K562 (cell line): ENCODE measurements around the gene CDKN1B. TPM values are rescaled to one million over a fixed set of nuclear protein-coding genes. Genes with fewer than 3 reads are reported as not detected.
A peak's percentile ranks its signal among the peaks of the same experiment; 100 is the strongest.

ENCODE experiments used
- ATAC-seq: fragments of 200-7000 bp; cut with Tn5 transposase; 3 replicates; pipeline ENCODE4 v1.9.1; 2020; ENCODE audit warnings: moderate library complexity
- BruUV-seq: library from RNA; stranded (reverse); fragments of 400-500 nt; replicated peaks from 2 replicates; lab custom pipeline; 2021; lab: Mats Ljungman, UMichigan
- CTCF ChIA-PET: fragments of 300-600 bp; formaldehyde crosslinking; extraction: SDS; loops from one replicate; lab custom pipeline; 2021; ENCODE audit warnings: low intra/inter-chr PET ratio; lab: Yijun Ruan, JAX
- POLR2A ChIA-PET: fragments of 300-600, 350-650 bp; sonication (Branson Sonifier 250); formaldehyde crosslinking; extraction: SDS; loops from one replicate; lab custom pipeline; 2021; ENCODE audit warnings: antibody characterized with exemption, inconsistent platforms; lab: Yijun Ruan, JAX
- DNase-seq, 4 experiments: peaks; one replicate each; pipeline versions ENCODE4 v3.0.0 to v3.0.0-alpha.2; 2011 to 2018; ENCODE audit warnings: low spot score in 3 of 4, mixed read lengths in 3 of 4; ENCODE audit errors: extremely low read depth in 1 of 4
- FAIRE-seq: peaks from 2 replicates; lab custom pipeline; 2011; peaks lifted over from hg19 to GRCh38; lab: Jason Lieb, UNC
- H2AFZ ChIP-seq: 2 replicates; pipeline ENCODE4 v1.6.0; 2011; ENCODE audit warnings: low read depth, low read length, control low read depth, inconsistent platforms
- H3K27ac ChIP-seq: fragments of 200-600 bp; 3 replicates; pipeline ENCODE4 v1.8.0; 2011; ENCODE audit warnings: low read depth, mild to moderate bottlenecking, control low read depth, inconsistent platforms, low read length, moderate library complexity, mixed read lengths; ENCODE audit errors: extremely low read depth
- H3K27me3 ChIP-seq, 2 experiments: fragments of 300-600 bp in 1 of 2; 2 replicates in 1 of 2; 3 replicates in 1 of 2; pipeline versions ENCODE4 v1.6.0 to v1.8.0; 2011; ENCODE audit warnings: inconsistent platforms in 2 of 2, low read length in 2 of 2, mild to moderate bottlenecking in 1 of 2, mixed read lengths in 1 of 2, moderate library complexity in 1 of 2; ENCODE audit not compliant: control insufficient read depth in 2 of 2, insufficient read depth in 2 of 2
- H3K36me3 ChIP-seq: fragments of 300-600 bp; 3 replicates; pipeline ENCODE4 v1.8.0; 2011; ENCODE audit warnings: mild to moderate bottlenecking, low read length, inconsistent platforms; ENCODE audit not compliant: control insufficient read depth, insufficient read depth
- H3K4me1 ChIP-seq, 2 experiments: fragments of 200-600 bp in 1 of 2; replicated peaks in 1 of 2; 2 replicates in 1 of 2; 3 replicates in 1 of 2; pipeline versions ENCODE4 v1.5.1 to v1.8.0; 2011; ENCODE audit warnings: inconsistent platforms in 2 of 2, low read length in 2 of 2, mild to moderate bottlenecking in 1 of 2, mixed read lengths in 1 of 2, moderate library complexity in 1 of 2; ENCODE audit not compliant: control insufficient read depth in 2 of 2, insufficient read depth in 2 of 2
- H3K4me2 ChIP-seq: 2 replicates; pipeline ENCODE4 v1.6.1; 2011; ENCODE audit warnings: low read length, control low read depth, inconsistent platforms, mixed read lengths; ENCODE audit not compliant: insufficient read depth
- H3K4me3 ChIP-seq: fragments of 200-600 bp; sonication (generic), shearing (Covaris generic); 2 replicates; pipeline ENCODE4 v1.5.1; 2016; ENCODE audit warnings: control low read depth, inconsistent platforms
- H3K79me2 ChIP-seq: fragments of 200-600 bp; 3 replicates; pipeline ENCODE4 v1.8.0; 2011; ENCODE audit warnings: low read length, inconsistent platforms; ENCODE audit not compliant: control insufficient read depth, insufficient read depth
- H3K9ac ChIP-seq, 2 experiments: 2 replicates each; pipeline versions ENCODE4 v1.6.0 to v1.6.1; 2011; ENCODE audit warnings: low read depth in 2 of 2, low read length in 2 of 2, control low read depth in 1 of 2, inconsistent platforms in 1 of 2, mild to moderate bottlenecking in 1 of 2, mixed read lengths in 1 of 2; ENCODE audit not compliant: insufficient read depth in 1 of 2
- H3K9me1 ChIP-seq: one replicate; pipeline ENCODE4 v1.6.0; 2011; ENCODE audit warnings: inconsistent platforms, mild to moderate bottlenecking, low read length, moderate library complexity; ENCODE audit not compliant: control insufficient read depth, insufficient read depth
- H3K9me3 ChIP-seq: replicated peaks from 2 replicates; pipeline ENCODE4 v1.5.1; 2011; ENCODE audit warnings: low read depth, low read length, inconsistent platforms; ENCODE audit not compliant: control insufficient read depth, insufficient read depth
- H4K20me1 ChIP-seq: replicated peaks from 2 replicates; pipeline ENCODE4 v1.6.1; 2011; ENCODE audit warnings: low read length, inconsistent platforms, mixed read lengths; ENCODE audit not compliant: control insufficient read depth, insufficient read depth
- BDP1 ChIP-seq: IDR thresholded peaks from 3 replicates; pipeline ENCODE4 v1.6.1; 2011; ENCODE audit not compliant: insufficient read length, insufficient read depth
- CHD4 ChIP-seq: fragments of 200-600 bp; sonication (generic); IDR thresholded peaks from 3 replicates; pipeline ENCODE4 v1.6.1; 2012; ENCODE audit warnings: low read depth, mild to moderate bottlenecking, mixed read lengths, low read length, inconsistent platforms; ENCODE audit not compliant: insufficient read depth, insufficient replicate concordance, poor library complexity, severe bottlenecking
- GABPA ChIP-seq: fragments of 200-800 bp; sonication (Bioruptor generic); conservative IDR thresholded peaks from 2 replicates; pipeline ENCODE4 v1.6.1; 2016; ENCODE audit warnings: low read depth, missing genetic modification characterization, missing compliant biosample characterization
- KDM1A ChIP-seq, 2 experiments: fragments of 450-650 bp; IDR thresholded peaks; 2 replicates each; pipeline ENCODE4 v1.6.1; 2016; ENCODE audit warnings: mild to moderate bottlenecking in 2 of 2
- PCBP1 ChIP-seq: fragments of 200-400 bp; formaldehyde crosslinking; IDR thresholded peaks from 2 replicates; pipeline ENCODE4 v1.6.1; 2018; ENCODE audit warnings: mild to moderate bottlenecking, low read depth, low read length; ENCODE audit not compliant: poor library complexity, severe bottlenecking
- PCBP2 ChIP-seq: fragments of 200-400 bp; formaldehyde crosslinking; IDR thresholded peaks from 2 replicates; pipeline ENCODE4 v1.6.1; 2018; ENCODE audit warnings: low read length, low read depth, mild to moderate bottlenecking, moderate library complexity; ENCODE audit not compliant: poor library complexity, severe bottlenecking
- PHF8 ChIP-seq: fragments of 200-600 bp; sonication (generic); IDR thresholded peaks from 2 replicates; pipeline ENCODE4 v1.6.1; 2012; ENCODE audit warnings: mixed run types, mild to moderate bottlenecking, inconsistent platforms, low read length, moderate library complexity, borderline replicate concordance
- PML ChIP-seq: IDR thresholded peaks from 2 replicates; pipeline ENCODE4 v1.6.1; 2012; ENCODE audit warnings: low read length, inconsistent platforms
- RBBP5 ChIP-seq: fragments of 200-600 bp; sonication (generic); IDR thresholded peaks from 2 replicates; pipeline ENCODE4 v1.6.1; 2012; ENCODE audit warnings: borderline replicate concordance, mild to moderate bottlenecking, low read length, control low read depth, inconsistent platforms; ENCODE audit not compliant: insufficient read depth, poor library complexity, severe bottlenecking
- SAFB ChIP-seq: fragments of 200-400 bp; formaldehyde crosslinking; IDR thresholded peaks from 2 replicates; pipeline ENCODE4 v1.6.1; 2017; ENCODE audit warnings: low read depth, low read length, borderline replicate concordance
- SP1 ChIP-seq: sonication (generic); formaldehyde crosslinking; IDR thresholded peaks from 2 replicates; pipeline ENCODE4 v1.8.1; 2022; ENCODE audit warnings: mild to moderate bottlenecking, missing genetic modification reagents
- XRCC4 ChIP-seq: IDR thresholded peaks from one replicate; pipeline ENCODE4 v1.6.1; 2011; ENCODE audit not compliant: insufficient read depth, insufficient read length; ENCODE audit errors: extremely low read depth
- ZBTB8A ChIP-seq: fragments of 450-650 bp; IDR thresholded peaks from 2 replicates; pipeline ENCODE4 v1.6.1; 2018; ENCODE audit warnings: mild to moderate bottlenecking, moderate library complexity; ENCODE audit not compliant: partially characterized antibody
- ZFX ChIP-seq: sonication (generic); formaldehyde crosslinking; IDR thresholded peaks from 2 replicates; pipeline ENCODE4 v1.8.0; 2022; ENCODE audit warnings: mild to moderate bottlenecking, missing genetic modification reagents, moderate library complexity
- WGBS: fragments of 100-300 bp; shearing (Covaris generic); methylation state at CpG from one replicate; pipeline ENCODE4 v1.1.6; 2016; ENCODE audit warnings: low coverage, mixed read lengths; ENCODE audit not compliant: insufficient coverage; ENCODE audit errors: missing lambda C conversion rate; 5-methylcytosine and 5-hydroxymethylcytosine counted together
- in situ Hi-C: fragments of 300-500 bp; cut with MboI; formaldehyde crosslinking; loops from 4 replicates; pipeline ENCODE4 v1.15.0; 2018; ENCODE audit warnings: inconsistent platforms, mixed read lengths
- intact Hi-C: fragments of 100-400 bp; cut with micrococcal nuclease; formaldehyde crosslinking; loops from 2 replicates; pipeline ENCODE4 v1.14.2; 2022
- polyA plus RNA-seq, 8 experiments: library from polyadenylated mRNA; depleted of rRNA in 4 of 8; stranded (reverse) in 5 of 8; unstranded in 3 of 8; fragments of >200 nt; fragmentation: Nextera tagmentation in 2 of 8; fragmentation: Illumina TruSeq in 1 of 8; extraction: Ambion mirVana in 2 of 8; extraction: Trizol in 1 of 8; gene quantifications; 2 replicates each; pipeline versions ENCODE4 v1.2.1 to v1.2.3, GENCODE V29; 2011 to 2014; ENCODE audit warnings: inconsistent platforms in 1 of 8, missing spikeins in 1 of 8
- total RNA-seq, 7 experiments: library from RNA; depleted of rRNA in 6 of 7; stranded (reverse); fragments of >200 nt in 6 of 7; fragmentation: Illumina TruSeq in 2 of 7; extraction: Trizol in 2 of 7; gene quantifications; 2 replicates each; pipeline versions ENCODE4 v1.2.1 to v1.2.3, GENCODE V29; 2011 to 2021; ENCODE audit warnings: low replicate concordance in 1 of 7
- TF ChIP-seq, protein P1 (sequence below): sonication (generic); formaldehyde crosslinking; IDR thresholded peaks from 2 replicates; pipeline ENCODE4 v1.8.0; 2022; ENCODE audit warnings: missing genetic modification reagents, mild to moderate bottlenecking, borderline replicate concordance
- TF ChIP-seq, protein P2 (sequence below): fragments of 450-650 bp; IDR thresholded peaks from 2 replicates; pipeline ENCODE4 v1.6.1; 2017; ENCODE audit warnings: mild to moderate bottlenecking, moderate library complexity
- TF ChIP-seq, protein P3 (sequence below): fragments of 250-450 bp; sonication (Bioruptor Pico); IDR thresholded peaks from 2 replicates; pipeline ENCODE4 v1.4.0; 2020

Gene CDKN1B
- total and polyA plus RNA-seq, 9 of the 15 experiments (the other 6 are each of a cell fraction or from before 2014, with no cell fraction given), result 2.6 to 35.2 (median 15.5) TPM

DNA sequence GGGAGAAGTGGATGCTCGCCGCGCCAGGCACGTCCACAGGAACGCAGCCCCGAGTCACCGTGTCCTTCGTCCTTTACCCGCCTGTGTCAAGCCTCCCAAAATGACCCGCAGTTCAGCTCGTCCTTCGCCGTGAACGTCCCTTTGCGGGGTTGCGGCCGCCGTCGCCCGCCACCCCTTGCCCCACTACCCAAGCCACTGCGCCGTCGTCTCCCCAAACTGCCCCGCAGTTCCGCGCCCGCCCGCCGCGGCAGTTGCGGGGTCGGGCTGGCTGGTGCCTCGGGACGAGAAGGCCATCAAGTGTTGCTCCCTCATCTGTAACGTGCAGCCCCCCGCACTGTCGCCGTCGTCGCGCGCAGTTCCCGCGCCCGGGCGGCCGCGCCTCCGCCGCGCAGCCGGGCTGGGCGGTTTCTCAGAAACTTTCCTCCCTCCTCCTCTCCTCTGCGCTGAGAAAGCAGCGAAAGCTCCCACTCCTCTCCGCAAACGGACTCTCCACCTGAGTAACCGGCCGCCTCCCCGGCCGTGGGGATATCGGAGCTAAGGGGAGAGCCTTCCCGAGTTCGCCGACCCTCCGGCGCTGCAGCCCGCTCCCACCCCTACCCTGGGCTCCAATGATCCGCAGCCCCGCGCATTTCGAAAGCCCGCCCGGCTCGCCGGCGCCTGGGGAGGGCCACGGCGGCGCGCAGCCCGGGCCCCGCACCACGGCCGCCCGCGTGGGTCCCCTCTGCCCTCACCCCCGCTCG lies 6.7 kb downstream of the CDKN1B start:
- peak overlapping the region; percentile 68; the same call in 1 of the 2 replicates for H2AFZ ChIP-seq
- H3K27me3 ChIP-seq, result no peaks in the 10 kb centered on the region
- H3K27ac ChIP-seq, result peak overlapping the region; percentile 97
- ChIA-PET CTCF (no interaction called here), POLR2A (interaction anchor here (0.6 to 1.7 kb wide), 4 partner anchors 11 to 615 kb away, joined by 3 to 4 read pairs (median 4); partner anchors contain the start of gene BORCS5)
- intact Hi-C loops (no loop called here), in situ Hi-C loops (loop anchor here (25.0 kb wide), 1 partner anchor 1162 kb away; no protein-coding TSS in a partner anchor)
- peaks cover 10 to 18% of the 10 kb centered on the region in 2 experiments; a peak in 2 of 5 replicates for H3K4me1 ChIP-seq
- H3K9ac ChIP-seq, result peak overlapping the region; percentile 94 to 98
- peaks cover 88% of the 10 kb centered on the region for H3K79me2 ChIP-seq
- no peaks in the 10 kb centered on the region for H4K20me1 ChIP-seq
- peaks cover 34% of the 10 kb centered on the region for H3K36me3 ChIP-seq
- under 1% methylated on average over 44 of the region's 89 CpGs for WGBS
- ATAC-seq (peak; percentile 7), FAIRE-seq (no peak), DNase-seq (peak in 3 of 4 experiments; percentile 19 to 47 (median 30))
- H3K9me3 ChIP-seq, result no peaks in the 10 kb centered on the region
- BruUV-seq, result no TSS peak
- H3K4me3 ChIP-seq, result peak overlapping the region; percentile 57
- H3K4me2 ChIP-seq, result peak overlapping the region; percentile 80
- no peaks in the 10 kb centered on the region for H3K9me1 ChIP-seq
- TF ChIP-seq GABPA (tag), result no peak
- TF ChIP-seq RBBP5, result peak; percentile 95
- TF ChIP-seq, protein P1, sequence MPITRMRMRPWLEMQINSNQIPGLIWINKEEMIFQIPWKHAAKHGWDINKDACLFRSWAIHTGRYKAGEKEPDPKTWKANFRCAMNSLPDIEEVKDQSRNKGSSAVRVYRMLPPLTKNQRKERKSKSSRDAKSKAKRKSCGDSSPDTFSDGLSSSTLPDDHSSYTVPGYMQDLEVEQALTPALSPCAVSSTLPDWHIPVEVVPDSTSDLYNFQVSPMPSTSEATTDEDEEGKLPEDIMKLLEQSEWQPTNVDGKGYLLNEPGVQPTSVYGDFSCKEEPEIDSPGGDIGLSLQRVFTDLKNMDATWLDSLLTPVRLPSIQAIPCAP (CRISPR knock-in tag), result no peak
- peak; percentile 37; the same call in 1 of the 2 replicates for TF ChIP-seq PHF8
- no peak for TF ChIP-seq BDP1
- TF ChIP-seq, protein P2, sequence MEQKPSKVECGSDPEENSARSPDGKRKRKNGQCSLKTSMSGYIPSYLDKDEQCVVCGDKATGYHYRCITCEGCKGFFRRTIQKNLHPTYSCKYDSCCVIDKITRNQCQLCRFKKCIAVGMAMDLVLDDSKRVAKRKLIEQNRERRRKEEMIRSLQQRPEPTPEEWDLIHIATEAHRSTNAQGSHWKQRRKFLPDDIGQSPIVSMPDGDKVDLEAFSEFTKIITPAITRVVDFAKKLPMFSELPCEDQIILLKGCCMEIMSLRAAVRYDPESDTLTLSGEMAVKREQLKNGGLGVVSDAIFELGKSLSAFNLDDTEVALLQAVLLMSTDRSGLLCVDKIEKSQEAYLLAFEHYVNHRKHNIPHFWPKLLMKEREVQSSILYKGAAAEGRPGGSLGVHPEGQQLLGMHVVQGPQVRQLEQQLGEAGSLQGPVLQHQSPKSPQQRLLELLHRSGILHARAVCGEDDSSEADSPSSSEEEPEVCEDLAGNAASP, result no peak
- no peak for TF ChIP-seq PCBP2
- peak; percentile 75 for TF ChIP-seq PCBP1
- TF ChIP-seq SP1 (CRISPR knock-in tag), result 0 out of 2 replicates have a peak, but pooled peaks have one; percentile 34
- TF ChIP-seq XRCC4, result no peak
- peak; percentile 39; the same call in 1 of the 2 replicates for TF ChIP-seq ZFX (CRISPR knock-in tag)
- no peak for TF ChIP-seq PML
- TF ChIP-seq ZBTB8A, result no peak
- TF ChIP-seq KDM1A (IDR thresholded peaks at IDR 0.05), result no peak
- TF ChIP-seq, protein P3, sequence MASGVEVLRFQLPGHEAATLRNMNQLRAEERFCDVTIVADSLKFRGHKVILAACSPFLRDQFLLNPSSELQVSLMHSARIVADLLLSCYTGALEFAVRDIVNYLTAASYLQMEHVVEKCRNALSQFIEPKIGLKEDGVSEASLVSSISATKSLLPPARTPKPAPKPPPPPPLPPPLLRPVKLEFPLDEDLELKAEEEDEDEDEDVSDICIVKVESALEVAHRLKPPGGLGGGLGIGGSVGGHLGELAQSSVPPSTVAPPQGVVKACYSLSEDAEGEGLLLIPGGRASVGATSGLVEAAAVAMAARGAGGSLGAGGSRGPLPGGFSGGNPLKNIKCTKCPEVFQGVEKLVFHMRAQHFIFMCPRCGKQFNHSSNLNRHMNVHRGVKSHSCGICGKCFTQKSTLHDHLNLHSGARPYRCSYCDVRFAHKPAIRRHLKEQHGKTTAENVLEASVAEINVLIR (CRISPR knock-in tag), result no peak
- peak; percentile 63; the same call in 1 of the 2 replicates for TF ChIP-seq SAFB
- no peak for TF ChIP-seq CHD4
